GM12875 (cell line): ENCODE measurements around the gene SLC16A8.

Experiments used
- H3K4me3 ChIP-seq: one replicate; pipeline ENCODE4 v1.5.1; 2011; ENCODE audit warnings: low read depth, low read length, control low read depth
- CTCF ChIP-seq: IDR thresholded peaks from 2 replicates; pipeline ENCODE4 v1.5.1; 2011; ENCODE audit warnings: low read depth, mild to moderate bottlenecking, control low read depth, inconsistent platforms, low read length, moderate library complexity, borderline replicate concordance; ENCODE audit not compliant: insufficient read depth

SLC16A8 gene

GRCh38 chr22:38129021-38129420, 45.0 kb upstream of the SLC16A8 start:
- no peak for TF ChIP-seq CTCF
- H3K4me3 ChIP-seq = no peak overlapping the region

GRCh38 chr22:38127869-38128268, 43.9 kb upstream of the SLC16A8 start:
- H3K4me3 ChIP-seq = no peak overlapping the region
- no peak for TF ChIP-seq CTCF

- no peak for TF ChIP-seq CTCF
- H3K4me3 ChIP-seq = no peak overlapping the region
Observed at GRCh38 chr22:38126928-38127668, 43.1 kb upstream of the SLC16A8 start.

GRCh38 chr22:38125751-38126201, 41.8 kb upstream of the SLC16A8 start:
- H3K4me3 ChIP-seq = no peak overlapping the region
- no peak for TF ChIP-seq CTCF

- TF ChIP-seq CTCF = no peak
Observed at GRCh38 chr22:38125038-38125610, 41.1 kb upstream of the SLC16A8 start.

DNA sequence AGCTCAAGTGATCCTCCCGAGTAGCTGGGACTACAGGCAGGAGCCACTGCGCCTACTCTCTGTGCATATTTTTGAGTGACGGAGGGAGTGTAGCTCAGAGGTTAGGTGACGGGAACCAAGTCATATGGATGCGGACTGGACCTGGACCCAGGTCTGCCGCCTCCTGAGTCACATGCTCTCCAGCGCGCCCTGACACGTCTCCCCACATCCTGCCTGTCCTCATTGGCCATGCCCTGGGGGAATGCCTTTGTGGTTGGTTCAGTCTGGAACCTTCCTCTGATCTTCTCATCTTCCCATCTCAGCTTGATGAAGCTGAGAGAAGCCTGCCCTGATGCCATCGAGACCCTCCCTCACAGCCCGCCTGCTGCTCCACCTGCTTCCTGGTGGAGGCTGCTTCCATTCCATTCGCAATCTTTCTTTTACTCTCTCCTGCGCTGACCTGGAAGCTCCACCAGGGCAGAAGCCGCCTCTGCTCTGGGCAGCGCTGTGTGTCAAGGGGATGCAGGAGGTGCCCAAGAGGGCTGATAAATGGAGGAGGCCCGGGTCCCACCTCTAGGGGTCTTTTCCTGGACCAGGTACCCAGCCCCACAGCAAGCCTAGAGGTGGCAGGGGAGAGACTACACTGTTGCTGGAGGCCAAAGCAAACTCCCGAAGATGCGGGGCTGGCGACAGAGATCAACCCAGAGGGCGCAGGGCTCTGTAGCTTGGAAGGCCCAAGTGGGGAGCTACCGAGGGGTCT, 40.4 kb upstream of the SLC16A8 start:
- no peak overlapping the region for H3K4me3 ChIP-seq
- no peak for TF ChIP-seq CTCF

More at GRCh38 chr22:38125038-38125610, 41.1 kb upstream of the SLC16A8 start:
- no peak overlapping the region for H3K4me3 ChIP-seq

- TF ChIP-seq CTCF = no peak
Observed at GRCh38 chr22:38122616-38123015, 38.6 kb upstream of the SLC16A8 start.

More at GRCh38 chr22:38122616-38123015, 38.6 kb upstream of the SLC16A8 start:
- H3K4me3 ChIP-seq = no peak overlapping the region
